OCI-LY3 (cell line): ENCODE data around the gene TMEM219.

Source experiments
- H2AFZ ChIP-seq: fragments of 200-600, 300-600 bp; shearing (Covaris generic); 2 replicates; pipeline ENCODE4 v1.6.0; 2014; ENCODE audit warnings: antibody characterized with exemption, low read depth, low read length
- H3K27ac ChIP-seq: fragments of 200-600, 300-600 bp; sonication (generic); 2 replicates; pipeline ENCODE4 v1.5.1; 2014; ENCODE audit warnings: mild to moderate bottlenecking, low read length, moderate library complexity, mixed read lengths
- H3K27me3 ChIP-seq: fragments of 200-600, 300-600 bp; sonication (generic); 2 replicates; pipeline ENCODE4 v1.6.1; 2014; ENCODE audit warnings: low read depth, low read length, mixed read lengths
- H3K36me3 ChIP-seq: fragments of 200-600, 300-600 bp; sonication (generic); replicated peaks from 2 replicates; pipeline ENCODE3; 2014; ENCODE audit warnings: low read depth, low read length, mixed read lengths
- H3K4me1 ChIP-seq: fragments of 300-600, 200-600 bp; sonication (generic); 2 replicates; pipeline ENCODE4 v1.6.1; 2014; ENCODE audit warnings: low read length, mixed read lengths
- H3K4me2 ChIP-seq: fragments of 200-600, 300-600 bp; sonication (generic); 2 replicates; pipeline ENCODE4 v1.6.1; 2014; ENCODE audit warnings: low read length, mixed read lengths
- H3K4me3 ChIP-seq: fragments of 300-600, 200-600 bp; sonication (generic); 2 replicates; pipeline ENCODE4 v1.5.1; 2014; ENCODE audit warnings: antibody characterized with exemption, mild to moderate bottlenecking, low read length, moderate library complexity
- H3K79me2 ChIP-seq: fragments of 300-600, 200-600 bp; shearing (Covaris generic); 2 replicates; pipeline ENCODE4 v1.6.1; 2014; ENCODE audit warnings: mild to moderate bottlenecking, low read length, mixed read lengths
- H3K9ac ChIP-seq: fragments of 300-600, 200-600 bp; shearing (Covaris generic); 2 replicates; pipeline ENCODE4 v1.6.0; 2014; ENCODE audit warnings: mild to moderate bottlenecking, low read length, moderate library complexity
- H3K9me3 ChIP-seq: fragments of 200-600, 300-600 bp; shearing (Covaris generic); 2 replicates; pipeline ENCODE4 v1.6.1; 2014; ENCODE audit warnings: low read length, mixed read lengths; ENCODE audit not compliant: insufficient read depth
- H4K20me1 ChIP-seq: fragments of 200-600, 300-600 bp; sonication (generic); 2 replicates; pipeline ENCODE4 v1.6.1; 2016; ENCODE audit warnings: low read length, mixed read lengths; ENCODE audit not compliant: insufficient read depth
- CTCF ChIP-seq: fragments of 200-600, 300-600 bp; sonication (generic); IDR thresholded peaks from 2 replicates; pipeline ENCODE4 v1.5.1; 2014; ENCODE audit warnings: antibody characterized with exemption, low read length, low read depth
- EZH2phosphoT487 ChIP-seq: fragments of 200-600 bp; shearing (Covaris generic); IDR thresholded peaks from 2 replicates; pipeline ENCODE4 v1.6.1; 2018; ENCODE audit warnings: antibody characterized with exemption, mixed run types, low read depth

The TMEM219 gene

GRCh38 chr16:29978564-29979270, 16.8 kb downstream of the TMEM219 start:
- TF ChIP-seq CTCF (no peak), EZH2phosphoT487 (no peak)
- Histone ChIP-seq H3K79me2 (peaks cover 40% of the 10 kb centered on the region), H4K20me1 (peaks cover 25% of the 10 kb centered on the region; the same call in 1 of the 2 replicates), H3K4me3 (no peak overlapping the region), H3K9ac (no peak overlapping the region), H3K36me3 (peaks cover 38% of the 10 kb centered on the region), H3K4me2 (no peak overlapping the region), H3K4me1 (peaks cover 17% of the 10 kb centered on the region), H3K27ac (no peak overlapping the region), H3K9me3 (no peaks in the 10 kb centered on the region), H2AFZ (no peak overlapping the region), H3K27me3 (no peaks in the 10 kb centered on the region)

- Histone ChIP-seq H3K27me3 (no peaks in the 10 kb centered on the region), H3K9me3 (no peaks in the 10 kb centered on the region), H3K4me2 (no peak overlapping the region), H3K36me3 (peaks cover 55% of the 10 kb centered on the region), H3K9ac (no peak overlapping the region), H3K4me3 (no peak overlapping the region), H3K79me2 (no peaks in the 10 kb centered on the region), H2AFZ (no peak overlapping the region), H4K20me1 (no peaks in the 10 kb centered on the region), H3K4me1 (no peaks in the 10 kb centered on the region), H3K27ac (no peak overlapping the region)
- TF ChIP-seq CTCF (no peak), EZH2phosphoT487 (no peak)
Observed at GRCh38 chr16:29982560-29983419, 20.9 kb downstream of the TMEM219 start.

- Histone ChIP-seq H3K27me3 (no peaks in the 10 kb centered on the region), H3K9ac (no peak overlapping the region), H4K20me1 (no peaks in the 10 kb centered on the region), H3K36me3 (peaks cover 51% of the 10 kb centered on the region), H2AFZ (no peak overlapping the region), H3K27ac (no peak overlapping the region), H3K9me3 (no peaks in the 10 kb centered on the region), H3K4me2 (no peak overlapping the region), H3K4me3 (no peak overlapping the region), H3K79me2 (no peaks in the 10 kb centered on the region), H3K4me1 (no peaks in the 10 kb centered on the region)
- TF ChIP-seq CTCF (no peak), EZH2phosphoT487 (no peak)
Observed at GRCh38 chr16:29983420-29984136, 21.7 kb downstream of the TMEM219 start.

- no peak overlapping the region for H3K27ac ChIP-seq
- no peak overlapping the region for H3K9ac ChIP-seq
- TF ChIP-seq EZH2phosphoT487 (no peak), CTCF (no peak)
- H3K79me2 ChIP-seq, result no peaks in the 10 kb centered on the region
- H3K4me3 ChIP-seq, result no peak overlapping the region
- H3K27me3 ChIP-seq, result no peaks in the 10 kb centered on the region
- H3K4me1 ChIP-seq, result no peaks in the 10 kb centered on the region
- no peak overlapping the region for H3K4me2 ChIP-seq
- H4K20me1 ChIP-seq, result no peaks in the 10 kb centered on the region
- no peak overlapping the region for H2AFZ ChIP-seq
- H3K9me3 ChIP-seq, result no peaks in the 10 kb centered on the region
- peaks cover 52% of the 10 kb centered on the region for H3K36me3 ChIP-seq
Observed at GRCh38 chr16:29984137-29984763, 22.4 kb downstream of the TMEM219 start.
